VCaP (cell line): Measurements from ENCODE around the gene KRT74.

Experiments used
- H3K27ac ChIP-seq: fragments of 450-650 bp; 2 replicates; pipeline ENCODE4 v1.5.1; 2017
- TF ChIP-seq, protein P1 (sequence below): fragments of 450-650 bp; conservative IDR thresholded peaks from 2 replicates; pipeline ENCODE4 v1.5.1; 2017; ENCODE audit warnings: mild to moderate bottlenecking, moderate library complexity

KRT74 gene

DNA sequence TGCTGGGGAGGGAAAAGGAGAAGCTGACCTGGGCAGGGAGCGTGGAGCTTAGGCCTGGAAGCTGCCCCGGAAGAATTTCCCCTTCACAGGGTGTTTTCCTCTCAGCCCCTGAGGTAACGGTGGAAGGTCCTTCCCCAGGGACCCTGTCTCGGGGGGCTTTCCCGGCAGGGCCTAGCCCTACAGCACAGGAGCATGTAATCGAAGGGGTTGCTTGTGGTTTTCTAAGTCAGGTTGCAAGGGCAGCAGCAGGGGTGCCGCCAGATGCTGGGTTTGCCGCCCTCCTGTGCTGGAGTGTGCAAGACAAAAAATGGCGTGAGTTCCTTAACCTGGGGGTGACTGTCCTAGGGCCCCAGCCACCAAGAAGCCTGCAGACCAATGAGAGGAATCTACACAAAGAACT, 1.6 kb upstream of the KRT74 start:
- TF ChIP-seq, protein P1, sequence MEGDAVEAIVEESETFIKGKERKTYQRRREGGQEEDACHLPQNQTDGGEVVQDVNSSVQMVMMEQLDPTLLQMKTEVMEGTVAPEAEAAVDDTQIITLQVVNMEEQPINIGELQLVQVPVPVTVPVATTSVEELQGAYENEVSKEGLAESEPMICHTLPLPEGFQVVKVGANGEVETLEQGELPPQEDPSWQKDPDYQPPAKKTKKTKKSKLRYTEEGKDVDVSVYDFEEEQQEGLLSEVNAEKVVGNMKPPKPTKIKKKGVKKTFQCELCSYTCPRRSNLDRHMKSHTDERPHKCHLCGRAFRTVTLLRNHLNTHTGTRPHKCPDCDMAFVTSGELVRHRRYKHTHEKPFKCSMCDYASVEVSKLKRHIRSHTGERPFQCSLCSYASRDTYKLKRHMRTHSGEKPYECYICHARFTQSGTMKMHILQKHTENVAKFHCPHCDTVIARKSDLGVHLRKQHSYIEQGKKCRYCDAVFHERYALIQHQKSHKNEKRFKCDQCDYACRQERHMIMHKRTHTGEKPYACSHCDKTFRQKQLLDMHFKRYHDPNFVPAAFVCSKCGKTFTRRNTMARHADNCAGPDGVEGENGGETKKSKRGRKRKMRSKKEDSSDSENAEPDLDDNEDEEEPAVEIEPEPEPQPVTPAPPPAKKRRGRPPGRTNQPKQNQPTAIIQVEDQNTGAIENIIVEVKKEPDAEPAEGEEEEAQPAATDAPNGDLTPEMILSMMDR = no peak
- no peak overlapping the region for H3K27ac ChIP-seq

GRCh38 chr12:52573306-52573705, 337 bp downstream of the KRT74 start:
- H3K27ac ChIP-seq = no peak overlapping the region
- TF ChIP-seq, protein P1 = no peak

- H3K27ac ChIP-seq = no peak overlapping the region
- TF ChIP-seq, protein P1 = no peak
Measured at GRCh38 chr12:52570511-52570910, 3.1 kb downstream of the KRT74 start.

DNA sequence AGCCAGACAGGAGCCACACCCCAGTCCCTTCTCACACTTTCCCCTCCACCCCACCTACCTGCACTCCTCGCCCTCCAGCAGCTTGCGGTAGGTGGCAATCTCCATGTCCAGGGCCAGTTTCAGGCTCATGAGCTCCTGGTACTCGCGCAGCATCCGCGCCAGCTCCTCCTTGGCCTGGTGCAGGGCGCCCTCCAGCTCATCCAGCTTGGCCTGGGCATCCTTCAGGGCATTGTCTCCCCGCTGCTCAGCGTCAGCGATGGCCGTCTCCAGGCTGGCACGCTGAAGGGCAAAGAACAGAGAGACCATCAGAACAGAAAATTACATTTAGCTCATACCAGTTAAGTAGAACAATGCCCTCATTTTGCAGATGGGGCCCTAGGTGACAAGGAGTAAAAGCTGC, 5.5 kb downstream of the KRT74 start:
- TF ChIP-seq, protein P1 = no peak
- H3K27ac ChIP-seq = no peak overlapping the region

DNA sequence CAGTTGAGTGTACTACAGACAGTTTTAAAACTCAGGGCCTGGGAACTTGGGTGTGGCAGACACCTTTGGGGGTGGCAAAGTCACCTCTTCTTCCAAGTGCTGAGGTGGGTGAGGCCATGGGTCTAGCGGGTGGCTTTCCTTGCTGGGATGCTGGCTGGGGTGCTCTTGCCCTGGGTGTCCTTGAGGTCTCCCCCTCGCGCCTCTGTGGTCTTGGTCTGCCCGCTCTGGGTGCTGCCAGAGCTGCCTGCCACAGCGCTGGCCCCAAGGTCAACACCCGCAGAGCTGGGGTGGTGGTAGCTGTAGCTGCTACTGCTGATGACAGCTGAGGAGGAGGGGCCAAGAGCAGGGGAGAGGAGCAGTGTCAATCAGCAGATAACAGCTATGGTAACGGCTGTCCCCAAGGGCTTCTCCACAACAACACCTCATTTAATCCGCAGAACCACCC, 6.8 kb downstream of the KRT74 start:
- TF ChIP-seq, protein P1 = no peak

GRCh38 chr12:52564582-52564981, 9.1 kb downstream of the KRT74 start:
- TF ChIP-seq, protein P1 = no peak
- H3K27ac ChIP-seq = no peak overlapping the region

More for the DNA sequence above, 6.8 kb downstream of the KRT74 start:
- H3K27ac ChIP-seq = no peak overlapping the region

DNA sequence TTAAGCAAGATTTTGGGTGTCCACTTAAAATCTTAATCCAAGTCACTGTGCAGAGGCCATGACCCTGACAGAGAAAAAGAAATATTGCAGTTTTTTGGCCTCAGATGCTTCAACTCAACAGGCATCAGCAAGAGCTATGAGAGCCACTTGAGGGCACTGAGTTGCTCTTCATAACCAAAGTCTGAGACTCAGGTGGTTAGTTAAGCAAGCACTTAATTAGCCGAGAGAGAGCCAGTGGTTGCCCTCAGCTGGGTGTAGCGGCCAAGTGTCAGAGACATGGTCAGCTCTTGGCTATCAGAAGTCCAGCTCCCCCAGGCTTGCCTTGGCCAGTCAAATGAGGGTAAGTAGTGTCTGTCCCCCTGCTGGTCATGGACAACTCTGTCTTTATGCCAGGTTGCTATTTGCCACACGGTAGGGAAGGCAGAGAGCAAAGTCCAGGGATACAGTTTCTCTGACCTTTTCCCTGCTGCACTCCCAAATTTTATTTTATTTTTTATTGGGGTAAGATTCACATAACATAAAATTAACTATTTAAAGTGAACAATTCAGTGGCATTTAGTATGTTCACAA, 11.7 kb downstream of the KRT74 start:
- TF ChIP-seq, protein P1 = peak; percentile 44; the same call in 1 of the 2 replicates
- no peak overlapping the region for H3K27ac ChIP-seq
